Ectodermal cell (in vitro differentiated cells): ENCODE results near the gene ISLR. TPM values are rescaled to one million over a fixed set of nuclear protein-coding genes. Genes with fewer than 3 reads are reported as not detected.
A peak's percentile ranks its signal among the peaks of the same experiment; 100 is the strongest.

ENCODE experiments used
- H3K27ac ChIP-seq: 2 replicates; pipeline ENCODE4 v1.7.0; 2013; ENCODE audit warnings: mild to moderate bottlenecking, low read depth, low read length; ENCODE audit not compliant: insufficient read depth, poor library complexity, severe bottlenecking
- H3K27me3 ChIP-seq: 2 replicates; pipeline ENCODE4 v1.7.0; 2013; ENCODE audit warnings: mild to moderate bottlenecking, low read length; ENCODE audit not compliant: insufficient read depth, control insufficient read depth, poor library complexity, severe bottlenecking
- H3K36me3 ChIP-seq: one replicate; pipeline ENCODE4 v1.7.0; 2013; ENCODE audit warnings: low read length; ENCODE audit not compliant: control insufficient read depth, insufficient read depth
- H3K4me1 ChIP-seq: one replicate; pipeline ENCODE4 v1.7.0; 2013; ENCODE audit warnings: low read length; ENCODE audit not compliant: control insufficient read depth, insufficient read depth
- H3K4me3 ChIP-seq: 2 replicates; pipeline ENCODE4 v1.7.0; 2013; ENCODE audit warnings: low read depth, low read length, control low read depth; ENCODE audit not compliant: insufficient read depth
- H3K9me3 ChIP-seq: 2 replicates; pipeline ENCODE4 v1.7.0; 2013; ENCODE audit warnings: mild to moderate bottlenecking, low read length, moderate library complexity; ENCODE audit not compliant: control insufficient read depth
- WGBS, 2 experiments: methylation state at CpG; one replicate each; pipeline ENCODE4 v1.1.7; 2013; ENCODE audit warnings: missing lambda C conversion rate in 2 of 2; 5-methylcytosine and 5-hydroxymethylcytosine counted together
- polyA plus RNA-seq, 4 experiments: library from polyadenylated mRNA; stranded (reverse); fragments of 50-300 nt; gene quantifications; one replicate each; pipeline ENCODE4 v1.2.3, GENCODE V29; 2013

The ISLR gene
- 1.5 TPM for polyA plus RNA-seq (2013, experiment 1 of 4)
- polyA plus RNA-seq (2013, experiment 2 of 4), result 1.1 TPM
- 1.4 TPM for polyA plus RNA-seq (2013, experiment 3 of 4)
- polyA plus RNA-seq (2013, experiment 4 of 4), result 2.1 TPM

- WGBS, 2 experiments, result 75 to 76% methylated on average over 20 of the region's 20 CpGs
- H3K9me3 ChIP-seq, result no peaks in the 10 kb centered on the region
- H3K4me1 ChIP-seq, result peaks cover 43% of the 10 kb centered on the region
- no peak within 1 kb of the TSS for H3K4me3 ChIP-seq
- H3K36me3 ChIP-seq, result no peaks in the 10 kb centered on the region
- no peak within 1 kb of the TSS for H3K27ac ChIP-seq
- H3K27me3 ChIP-seq, result no peaks in the 10 kb centered on the region
These were observed at the start of gene ISLR for GRCh38 chr15:74173380-74174218. ISLR (plus strand) TSS chr15:74173710; CDS start chr15:74174859, 1,149 bp downstream.

GRCh38 chr15:74124196-74124595 lies 49.3 kb upstream of the ISLR start:
- H3K27ac ChIP-seq, result no peak overlapping the region
- peaks cover 22% of the 10 kb centered on the region for H3K4me1 ChIP-seq
- 92 to 93% methylated on average over 3 of the region's 3 CpGs for WGBS, 2 experiments
- H3K36me3 ChIP-seq, result no peaks in the 10 kb centered on the region
- H3K9me3 ChIP-seq, result no peaks in the 10 kb centered on the region
- H3K27me3 ChIP-seq, result peaks cover 30% of the 10 kb centered on the region
- H3K4me3 ChIP-seq, result no peak overlapping the region

GRCh38 chr15:74124759-74125158 lies 48.8 kb upstream of the ISLR start:
- no peaks in the 10 kb centered on the region for H3K36me3 ChIP-seq
- no peak overlapping the region for H3K4me3 ChIP-seq
- H3K4me1 ChIP-seq, result peaks cover 27% of the 10 kb centered on the region
- no peaks in the 10 kb centered on the region for H3K9me3 ChIP-seq
- peaks cover 36% of the 10 kb centered on the region for H3K27me3 ChIP-seq
- no peak overlapping the region for H3K27ac ChIP-seq
- 86 to 91% methylated on average over 7 of the region's 7 CpGs for WGBS, 2 experiments

GRCh38 chr15:74127255-74127953 lies 46.1 kb upstream of the ISLR start:
- 15% methylated on average over 44 of the region's 44 CpGs for WGBS, 2 experiments
- Histone ChIP-seq H3K27ac (no peak overlapping the region), H3K4me3 (peak overlapping the region; percentile 34), H3K4me1 (peaks cover 43% of the 10 kb centered on the region), H3K27me3 (peaks cover 62% of the 10 kb centered on the region), H3K9me3 (no peaks in the 10 kb centered on the region), H3K36me3 (no peaks in the 10 kb centered on the region)

- H3K9me3 ChIP-seq, result no peaks in the 10 kb centered on the region
- H3K27ac ChIP-seq, result no peak overlapping the region
- H3K27me3 ChIP-seq, result peaks cover 70% of the 10 kb centered on the region
These were observed 45.3 kb upstream of the ISLR start for GRCh38 chr15:74127954-74128784.

GRCh38 chr15:74128785-74129585 lies 44.5 kb upstream of the ISLR start:
- H3K9me3 ChIP-seq, result no peaks in the 10 kb centered on the region
- no peak overlapping the region for H3K27ac ChIP-seq
- H3K27me3 ChIP-seq, result peaks cover 78% of the 10 kb centered on the region
- H3K36me3 ChIP-seq, result no peaks in the 10 kb centered on the region
- peaks cover 33% of the 10 kb centered on the region for H3K4me1 ChIP-seq
- H3K4me3 ChIP-seq, result peak overlapping the region; percentile 22
- 1% methylated on average over 43 of the region's 43 CpGs for whole genome bisulfite sequencing, 2 experiments

More at GRCh38 chr15:74127954-74128784, 45.3 kb upstream of the ISLR start:
- Histone ChIP-seq H3K4me1 (peaks cover 36% of the 10 kb centered on the region), H3K4me3 (peak overlapping the region; percentile 34), H3K36me3 (no peaks in the 10 kb centered on the region)
- 1 to 2% methylated on average over 53 of the region's 53 CpGs for WGBS, 2 experiments

- Histone ChIP-seq H3K27ac (no peak overlapping the region), H3K4me3 (peak overlapping the region; percentile 22), H3K9me3 (no peaks in the 10 kb centered on the region)
These were observed 43.8 kb upstream of the ISLR start for GRCh38 chr15:74129586-74130154.

GRCh38 chr15:74130155-74130848 lies 43.2 kb upstream of the ISLR start, which contains the start of gene ISLR2:
ISLR2 (plus strand) TSS chr15:74130586; CDS start chr15:74132755, 2,169 bp downstream.
- Histone ChIP-seq H3K4me1 (peaks cover 37% of the 10 kb centered on the region), H3K36me3 (no peaks in the 10 kb centered on the region), H3K9me3 (no peaks in the 10 kb centered on the region), H3K4me3 (peak within 1 kb of the TSS; percentile 22), H3K27ac (no peak within 1 kb of the TSS), H3K27me3 (peaks cover 91% of the 10 kb centered on the region)
- WGBS, 2 experiments, result 1 to 2% methylated on average over 52 to 53 of the region's 53 CpGs

More at GRCh38 chr15:74129586-74130154, 43.8 kb upstream of the ISLR start:
- no peaks in the 10 kb centered on the region for H3K36me3 ChIP-seq
- 1% methylated on average over 40 of the region's 40 CpGs for WGBS, 2 experiments
- peaks cover 33% of the 10 kb centered on the region for H3K4me1 ChIP-seq
- peaks cover 85% of the 10 kb centered on the region for H3K27me3 ChIP-seq
